Measurements from ENCODE around the gene SLCO4A1. TPM values are rescaled to one million over a fixed set of nuclear protein-coding genes. Genes with fewer than 3 reads are reported as not detected.

SLCO4A1 gene
- total RNA-seq, 1 donor from 2014 or later = 3.6 TPM

DNA sequence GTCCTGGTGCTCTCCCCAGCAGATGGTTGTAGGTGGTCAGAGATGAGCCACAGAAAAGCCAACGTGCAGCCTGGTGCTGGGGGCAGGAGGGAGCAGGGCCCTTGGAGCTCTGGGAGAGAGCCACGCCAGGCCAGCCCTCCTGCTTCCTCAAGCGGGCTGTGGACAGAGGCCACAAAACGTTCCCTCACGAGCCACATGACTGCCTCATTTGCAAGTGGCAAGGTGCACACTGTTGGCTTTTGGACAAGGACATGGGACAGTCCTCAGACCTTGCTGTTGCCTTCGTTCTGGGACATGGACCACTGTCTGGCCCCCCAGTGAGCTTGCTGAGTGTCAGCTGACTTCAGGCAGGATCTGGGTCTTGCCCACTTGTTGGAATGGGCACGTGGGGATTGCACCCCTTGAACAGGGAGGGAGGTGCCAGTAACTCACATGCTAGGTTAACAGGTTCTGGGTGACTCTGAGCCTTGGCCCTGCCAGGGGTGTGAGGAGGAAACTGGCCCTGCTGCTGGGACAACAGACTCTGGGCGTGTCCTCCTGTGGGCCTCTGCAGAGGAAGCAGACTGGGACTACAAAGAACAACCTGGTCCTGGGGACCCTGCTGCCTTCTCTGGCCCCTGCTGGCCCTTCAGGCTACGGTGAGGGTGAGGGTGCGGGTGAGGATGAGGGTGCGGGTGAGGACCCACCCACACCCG is 2.6 kb downstream of the SLCO4A1 start:
- peaks cover 39% of the 10 kb centered on the region for H3K27me3 Mint-ChIP-seq

GRCh38 chr20:62645613-62646012 is 3.3 kb downstream of the SLCO4A1 start:
- Mint-ChIP-seq H3K4me3 (ENCODE audit: low read depth) (no peak overlapping the region), H3K27ac (no peak overlapping the region), H3K4me1 (ENCODE audit: low read depth) (peaks cover 1% of the 10 kb centered on the region), H3K27me3 (peaks cover 37% of the 10 kb centered on the region), H3K9me3 (ENCODE audit: low read depth) (no peaks in the 10 kb centered on the region), H3K36me3 (ENCODE audit: insufficient read depth) (no peaks in the 10 kb centered on the region)
- no peak for DNase-seq (ENCODE audit: low spot score, unreplicated experiment)
- TF ChIP-seq, protein P1, sequence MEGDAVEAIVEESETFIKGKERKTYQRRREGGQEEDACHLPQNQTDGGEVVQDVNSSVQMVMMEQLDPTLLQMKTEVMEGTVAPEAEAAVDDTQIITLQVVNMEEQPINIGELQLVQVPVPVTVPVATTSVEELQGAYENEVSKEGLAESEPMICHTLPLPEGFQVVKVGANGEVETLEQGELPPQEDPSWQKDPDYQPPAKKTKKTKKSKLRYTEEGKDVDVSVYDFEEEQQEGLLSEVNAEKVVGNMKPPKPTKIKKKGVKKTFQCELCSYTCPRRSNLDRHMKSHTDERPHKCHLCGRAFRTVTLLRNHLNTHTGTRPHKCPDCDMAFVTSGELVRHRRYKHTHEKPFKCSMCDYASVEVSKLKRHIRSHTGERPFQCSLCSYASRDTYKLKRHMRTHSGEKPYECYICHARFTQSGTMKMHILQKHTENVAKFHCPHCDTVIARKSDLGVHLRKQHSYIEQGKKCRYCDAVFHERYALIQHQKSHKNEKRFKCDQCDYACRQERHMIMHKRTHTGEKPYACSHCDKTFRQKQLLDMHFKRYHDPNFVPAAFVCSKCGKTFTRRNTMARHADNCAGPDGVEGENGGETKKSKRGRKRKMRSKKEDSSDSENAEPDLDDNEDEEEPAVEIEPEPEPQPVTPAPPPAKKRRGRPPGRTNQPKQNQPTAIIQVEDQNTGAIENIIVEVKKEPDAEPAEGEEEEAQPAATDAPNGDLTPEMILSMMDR (IDR thresholded peaks at IDR 0.05; ENCODE audit: unreplicated experiment) = no peak

More for the DNA sequence above, 2.6 kb downstream of the SLCO4A1 start:
- no peak overlapping the region for H3K4me3 Mint-ChIP-seq (ENCODE audit: low read depth)
- DNase-seq (ENCODE audit: low spot score, unreplicated experiment) = no peak
- no peaks in the 10 kb centered on the region for H3K9me3 Mint-ChIP-seq (ENCODE audit: low read depth)
- H3K4me1 Mint-ChIP-seq (ENCODE audit: low read depth) = peaks cover 1% of the 10 kb centered on the region
- TF ChIP-seq, protein P1 (IDR thresholded peaks at IDR 0.05; ENCODE audit: unreplicated experiment) = no peak
- H3K27ac Mint-ChIP-seq = no peak overlapping the region
- H3K36me3 Mint-ChIP-seq (ENCODE audit: insufficient read depth) = no peaks in the 10 kb centered on the region

- H3K4me1 Mint-ChIP-seq (ENCODE audit: low read depth) = peaks cover under 1% of the 10 kb centered on the region
Observed at GRCh38 chr20:62646851-62647520, 4.7 kb downstream of the SLCO4A1 start.

DNA sequence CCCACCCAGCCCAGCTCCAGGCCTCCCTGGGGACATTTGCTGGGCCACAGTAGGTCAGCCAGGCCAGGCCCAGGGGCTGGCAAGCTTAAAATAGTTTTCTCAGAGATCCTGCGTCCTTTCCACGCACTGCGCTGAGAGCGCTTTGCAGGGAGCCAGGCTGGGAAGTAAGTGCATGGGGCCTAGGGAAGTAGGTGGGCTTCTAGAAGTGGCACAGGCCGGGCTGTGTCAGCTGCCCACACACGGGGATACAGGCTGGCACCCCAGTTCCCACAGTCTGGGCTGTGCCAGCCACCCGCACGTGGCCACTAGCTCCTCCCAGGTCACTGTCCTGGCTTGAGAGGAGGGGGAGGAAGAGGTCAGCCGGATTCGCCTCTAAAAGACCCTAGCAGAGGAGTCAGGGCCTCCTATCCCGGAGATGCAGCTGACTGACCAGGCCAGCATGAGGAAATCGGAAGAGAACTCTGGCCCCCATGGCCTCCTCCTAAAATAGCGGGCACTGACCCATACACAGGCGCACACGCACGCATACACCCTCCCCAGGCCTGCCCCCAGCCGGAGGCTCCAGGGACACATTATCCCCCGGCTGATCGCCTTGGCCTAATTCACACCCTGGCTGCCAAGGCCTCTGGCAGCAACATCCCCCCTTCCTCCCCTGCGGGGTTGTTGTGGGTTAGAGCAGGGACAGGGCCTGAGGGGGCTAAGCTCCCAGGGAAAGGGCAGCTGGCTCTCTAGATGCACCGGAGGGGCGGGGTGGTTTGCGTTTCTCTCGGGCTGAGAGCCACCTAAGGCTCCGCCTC is 5.4 kb downstream of the SLCO4A1 start:
- Mint-ChIP-seq H3K36me3 (ENCODE audit: insufficient read depth) (no peaks in the 10 kb centered on the region), H3K4me3 (ENCODE audit: low read depth) (no peak overlapping the region), H3K4me1 (ENCODE audit: low read depth) (peaks cover 6% of the 10 kb centered on the region), H3K9me3 (ENCODE audit: low read depth) (no peaks in the 10 kb centered on the region), H3K27me3 (peaks cover 25% of the 10 kb centered on the region), H3K27ac (no peak overlapping the region)
- TF ChIP-seq, protein P1 (IDR thresholded peaks at IDR 0.05; ENCODE audit: unreplicated experiment) = no peak
- DNase-seq (ENCODE audit: low spot score, unreplicated experiment) = no peak

More at GRCh38 chr20:62646851-62647520, 4.7 kb downstream of the SLCO4A1 start:
- no peak overlapping the region for H3K27ac Mint-ChIP-seq
- DNase-seq (ENCODE audit: low spot score, unreplicated experiment) = no peak
- no peak overlapping the region for H3K4me3 Mint-ChIP-seq (ENCODE audit: low read depth)
- H3K9me3 Mint-ChIP-seq (ENCODE audit: low read depth) = no peaks in the 10 kb centered on the region
- TF ChIP-seq, protein P1 (IDR thresholded peaks at IDR 0.05; ENCODE audit: unreplicated experiment) = no peak
- H3K36me3 Mint-ChIP-seq (ENCODE audit: insufficient read depth) = no peaks in the 10 kb centered on the region
- H3K27me3 Mint-ChIP-seq = peaks cover 25% of the 10 kb centered on the region

DNA sequence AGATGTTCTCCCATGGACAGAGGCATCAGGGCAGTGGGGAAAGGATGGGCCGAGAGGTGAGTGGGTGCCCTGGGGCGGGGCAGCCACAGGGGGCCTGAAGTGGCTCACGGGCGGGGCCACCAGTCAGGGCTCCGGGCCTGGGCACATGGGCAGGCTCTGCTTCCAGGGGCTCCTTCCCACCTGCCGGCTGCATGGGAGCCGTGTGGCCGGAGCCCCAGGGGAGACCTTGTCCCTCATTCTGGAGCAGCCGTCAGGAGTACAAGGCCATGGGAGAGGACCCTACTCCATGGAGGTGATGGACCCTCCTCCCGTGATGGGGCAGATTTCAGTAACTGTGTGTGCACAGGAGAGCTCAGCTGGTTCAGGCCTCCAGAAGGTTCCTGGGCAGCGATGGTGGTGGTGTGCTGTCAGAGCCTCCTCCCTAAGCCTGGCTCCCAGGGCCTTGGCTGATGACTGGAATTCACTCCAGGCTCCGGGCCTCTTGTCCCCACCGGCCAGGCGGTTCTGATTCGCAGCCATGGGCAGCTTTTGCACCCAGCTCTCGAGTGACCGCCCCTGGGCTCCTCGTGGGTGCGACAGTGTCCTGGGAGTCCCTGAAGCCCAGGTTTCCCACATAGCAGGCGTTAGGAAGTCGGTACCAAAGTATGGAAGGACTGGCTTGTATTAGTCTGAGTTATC is 6.2 kb downstream of the SLCO4A1 start:
- DNase-seq (ENCODE audit: low spot score, unreplicated experiment) = no peak
- Mint-ChIP-seq H3K27ac (no peak overlapping the region), H3K36me3 (ENCODE audit: insufficient read depth) (no peaks in the 10 kb centered on the region), H3K27me3 (peaks cover 22% of the 10 kb centered on the region), H3K4me1 (ENCODE audit: low read depth) (peaks cover 7% of the 10 kb centered on the region), H3K4me3 (ENCODE audit: low read depth) (no peak overlapping the region), H3K9me3 (ENCODE audit: low read depth) (no peaks in the 10 kb centered on the region)
- TF ChIP-seq, protein P1 (IDR thresholded peaks at IDR 0.05; ENCODE audit: unreplicated experiment) = no peak
